Gastroesophageal sphincter (tissue), 4 donors: ENCODE results near the gene KRCC1. TPM values are rescaled to one million over a fixed set of nuclear protein-coding genes. Genes with fewer than 3 reads are reported as not detected.

ENCODE experiments used
- ATAC-seq: fragments of 150-250 bp; one replicate; pipeline ENCODE4 v1.9.1; 2016; ENCODE audit warnings: mild to moderate bottlenecking, moderate library complexity
- H3K27ac ChIP-seq, 4 donors: fragments of 200-600 bp; sonication (generic) in 3 of 4; 1 replicate in 3 of 4; 2 replicates in 1 of 4; pipeline ENCODE4 v1.5.1; 2016 to 2019
- H3K27me3 ChIP-seq: fragments of 200-600 bp; sonication (generic); one replicate; pipeline ENCODE4 v1.5.1; 2019
- H3K36me3 ChIP-seq, 2 donors: fragments of 200-600 bp; sonication (generic); one replicate each; pipeline ENCODE4 v1.5.1; 2019; ENCODE audit warnings: control low read depth in 1 of 2
- H3K4me1 ChIP-seq, 3 donors: fragments of 200-600 bp; sonication (generic); 1 replicate in 2 of 3; 2 replicates in 1 of 3; pipeline ENCODE4 v1.5.1; 2016 to 2019; ENCODE audit warnings: control low read depth in 2 of 3
- H3K4me3 ChIP-seq, 2 donors: fragments of 200-600 bp; sonication (generic); one replicate each; pipeline ENCODE4 v1.5.1; 2019; ENCODE audit warnings: mild to moderate bottlenecking in 1 of 2, moderate library complexity in 1 of 2
- H3K9me3 ChIP-seq, 3 donors: fragments of 200-600 bp; sonication (generic); one replicate each; pipeline ENCODE4 v1.5.1; 2017 to 2019; ENCODE audit warnings: control low read depth in 2 of 3
- EP300 ChIP-seq: sonication (generic); formaldehyde crosslinking; IDR thresholded peaks from one replicate; pipeline ENCODE4 v1.6.1; 2017; ENCODE audit warnings: antibody characterized with exemption, mild to moderate bottlenecking
- POLR2A ChIP-seq, 2 donors: fragments of 450-650 bp; IDR thresholded peaks; one replicate each; pipeline ENCODE4 v1.6.1; 2017; ENCODE audit warnings: antibody characterized with exemption in 2 of 2, mild to moderate bottlenecking in 2 of 2, moderate library complexity in 1 of 2
- POLR2AphosphoS5 ChIP-seq: sonication (generic); formaldehyde crosslinking; IDR thresholded peaks from one replicate; pipeline ENCODE4 v1.6.1; 2017; ENCODE audit warnings: antibody characterized with exemption
- WGBS, 2 donors: methylation state at CpG; one replicate each; pipeline ENCODE4 v1.1.5; 2018; ENCODE audit warnings: low coverage in 1 of 2; 5-methylcytosine and 5-hydroxymethylcytosine counted together
- total RNA-seq, 4 donors: library from RNA; depleted of rRNA; stranded (reverse); fragments of >200 nt; gene quantifications; one replicate each; pipeline ENCODE4 v1.1.0, GENCODE V29; 2016
- TF ChIP-seq, protein P1 (sequence below), 4 experiments: fragments of 200-600 bp in 2 of 4; fragments of 450-650 bp in 2 of 4; sonication (generic) in 1 of 4; IDR thresholded peaks; one replicate each; pipeline ENCODE4 v1.5.1; 2017 to 2019; ENCODE audit warnings: antibody characterized with exemption in 4 of 4, mild to moderate bottlenecking in 2 of 4, moderate library complexity in 2 of 4

Gene KRCC1
- total RNA-seq, 4 donors from 2014 or later, result 28.3 to 45.3 (median 32.9) TPM

GRCh38 chr2:88067189-88067588, 11.6 kb upstream of the KRCC1 start:
- Histone ChIP-seq H3K36me3 (no peaks in the 10 kb centered on the region), H3K9me3 (no peaks in the 10 kb centered on the region), H3K4me3 (no peak overlapping the region), H3K27ac (peak overlapping the region in 3 of 4 donors; percentile 41 to 48 (median 46)), H3K27me3 (peaks cover 16% of the 10 kb centered on the region), H3K4me1 (no peaks in the 10 kb centered on the region)
- WGBS, 2 donors, result 49 to 75% methylated on average over 1 to 5 of the region's 5 CpGs
- ATAC-seq, result no peak
- no peak for TF ChIP-seq EP300
- no peak for TF ChIP-seq POLR2A (IDR thresholded peaks at IDR 0.05)
- no peak for TF ChIP-seq POLR2AphosphoS5
- TF ChIP-seq, protein P1, sequence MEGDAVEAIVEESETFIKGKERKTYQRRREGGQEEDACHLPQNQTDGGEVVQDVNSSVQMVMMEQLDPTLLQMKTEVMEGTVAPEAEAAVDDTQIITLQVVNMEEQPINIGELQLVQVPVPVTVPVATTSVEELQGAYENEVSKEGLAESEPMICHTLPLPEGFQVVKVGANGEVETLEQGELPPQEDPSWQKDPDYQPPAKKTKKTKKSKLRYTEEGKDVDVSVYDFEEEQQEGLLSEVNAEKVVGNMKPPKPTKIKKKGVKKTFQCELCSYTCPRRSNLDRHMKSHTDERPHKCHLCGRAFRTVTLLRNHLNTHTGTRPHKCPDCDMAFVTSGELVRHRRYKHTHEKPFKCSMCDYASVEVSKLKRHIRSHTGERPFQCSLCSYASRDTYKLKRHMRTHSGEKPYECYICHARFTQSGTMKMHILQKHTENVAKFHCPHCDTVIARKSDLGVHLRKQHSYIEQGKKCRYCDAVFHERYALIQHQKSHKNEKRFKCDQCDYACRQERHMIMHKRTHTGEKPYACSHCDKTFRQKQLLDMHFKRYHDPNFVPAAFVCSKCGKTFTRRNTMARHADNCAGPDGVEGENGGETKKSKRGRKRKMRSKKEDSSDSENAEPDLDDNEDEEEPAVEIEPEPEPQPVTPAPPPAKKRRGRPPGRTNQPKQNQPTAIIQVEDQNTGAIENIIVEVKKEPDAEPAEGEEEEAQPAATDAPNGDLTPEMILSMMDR (IDR thresholded peaks at IDR 0.05), result no peak

- H3K27ac ChIP-seq, result peak overlapping the region in 1 of 4 donors; percentile 46
- peaks cover 16% of the 10 kb centered on the region for H3K27me3 ChIP-seq
- no peak for ATAC-seq
- H3K4me3 ChIP-seq, result no peak overlapping the region
- 34 to 39% methylated on average over 4 of the region's 4 CpGs for WGBS, 2 donors
- H3K9me3 ChIP-seq, result no peaks in the 10 kb centered on the region
- no peak for TF ChIP-seq POLR2A (IDR thresholded peaks at IDR 0.05)
- TF ChIP-seq EP300, result no peak
- TF ChIP-seq, protein P1 (IDR thresholded peaks at IDR 0.05), result no peak
- TF ChIP-seq POLR2AphosphoS5, result no peak
- H3K4me1 ChIP-seq, result no peaks in the 10 kb centered on the region
- no peaks in the 10 kb centered on the region for H3K36me3 ChIP-seq
These were observed 11.0 kb upstream of the KRCC1 start for GRCh38 chr2:88066543-88066942.

DNA sequence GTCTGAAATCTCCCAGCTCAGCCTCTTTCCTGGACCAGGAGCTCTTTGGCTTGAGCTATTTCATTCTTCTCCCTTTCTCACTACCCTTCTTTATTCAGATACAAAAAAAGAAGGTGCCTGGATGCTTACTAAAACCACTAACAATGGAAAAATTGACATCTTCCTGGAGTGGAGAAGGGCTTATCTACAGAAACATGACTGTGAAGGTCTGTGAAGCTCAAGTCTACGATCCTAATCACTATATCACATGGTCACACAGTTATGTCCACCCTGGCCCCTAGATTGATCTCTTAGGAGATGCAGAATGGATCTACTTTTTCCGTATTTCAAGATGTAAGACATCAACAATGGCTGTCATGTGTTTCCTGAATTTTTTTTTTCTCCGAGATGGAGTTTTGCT, 5.7 kb upstream of the KRCC1 start:
- no peak for ATAC-seq
- no peak for TF ChIP-seq POLR2AphosphoS5
- TF ChIP-seq POLR2A (IDR thresholded peaks at IDR 0.05), result no peak
- TF ChIP-seq EP300, result no peak
- TF ChIP-seq, protein P1 (IDR thresholded peaks at IDR 0.05), result no peak
- no peaks in the 10 kb centered on the region for H3K27me3 ChIP-seq
- H3K27ac ChIP-seq, result no peak overlapping the region
- no peaks in the 10 kb centered on the region for H3K9me3 ChIP-seq
- H3K4me1 ChIP-seq, result peaks cover 0 to 1% (median under 1%) of the 10 kb centered on the region in 3 donors
- H3K36me3 ChIP-seq, result no peaks in the 10 kb centered on the region
- 74 to 76% methylated on average over 3 of the region's 3 CpGs for WGBS, 2 donors
- no peak overlapping the region for H3K4me3 ChIP-seq

DNA sequence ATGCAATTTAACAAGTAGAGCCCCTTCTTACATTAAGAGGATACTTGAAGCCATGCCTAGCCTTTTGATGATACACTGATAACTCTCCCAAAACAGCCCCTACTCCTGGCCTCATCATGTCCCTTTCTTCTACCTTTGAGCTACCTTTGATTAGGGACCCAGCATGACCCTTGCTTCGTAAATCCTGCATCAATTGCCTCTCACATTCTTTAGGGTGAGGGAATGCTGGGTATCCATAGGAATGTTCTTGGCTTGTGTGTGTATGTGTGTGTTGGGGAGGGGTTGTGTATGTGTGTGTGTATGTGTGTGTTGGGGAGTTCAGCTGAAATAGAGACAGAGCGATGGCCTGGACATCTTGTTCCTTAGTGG, 5.3 kb upstream of the KRCC1 start:
- WGBS, 2 donors, result 86% methylated on average over 1 of the region's 2 CpGs
- Histone ChIP-seq H3K36me3 (no peaks in the 10 kb centered on the region), H3K4me3 (no peak overlapping the region), H3K9me3 (no peaks in the 10 kb centered on the region), H3K27ac (no peak overlapping the region), H3K27me3 (no peaks in the 10 kb centered on the region), H3K4me1 (peaks cover 0 to 5% (median 3%) of the 10 kb centered on the region in 3 donors)
- ATAC-seq, result no peak
- TF ChIP-seq EP300 (no peak), POLR2AphosphoS5 (no peak), POLR2A (IDR thresholded peaks at IDR 0.05) (no peak)
- TF ChIP-seq, protein P1 (IDR thresholded peaks at IDR 0.05), result no peak

- WGBS, 2 donors, result 17 to 26% methylated on average over 3 to 5 of the region's 5 CpGs
- Histone ChIP-seq H3K36me3 (no peaks in the 10 kb centered on the region), H3K4me3 (no peak overlapping the region), H3K27me3 (no peaks in the 10 kb centered on the region), H3K9me3 (no peaks in the 10 kb centered on the region), H3K4me1 (peaks cover 0 to 7% (median 3%) of the 10 kb centered on the region in 3 donors), H3K27ac (no peak overlapping the region)
- TF ChIP-seq POLR2AphosphoS5 (no peak), EP300 (no peak)
- TF ChIP-seq, protein P1 (IDR thresholded peaks at IDR 0.05), result peak; percentile 70 to 80 (median 72)
- no peak for ATAC-seq
These were observed 4.7 kb upstream of the KRCC1 start for GRCh38 chr2:88059979-88060906.
